Hepatic stellate cell (primary cell): ENCODE results near the gene PRSS3.
"Not testable (repeated sequence)": the region's sequence is repeated elsewhere in the genome, so short reads cannot be mapped to it uniquely, and the experiment has no call there.

Experiments used
- DNase-seq: peaks from one replicate; pipeline ENCODE4 v3.0.0; 2011; ENCODE audit warnings: low spot score

PRSS3 gene

DNA sequence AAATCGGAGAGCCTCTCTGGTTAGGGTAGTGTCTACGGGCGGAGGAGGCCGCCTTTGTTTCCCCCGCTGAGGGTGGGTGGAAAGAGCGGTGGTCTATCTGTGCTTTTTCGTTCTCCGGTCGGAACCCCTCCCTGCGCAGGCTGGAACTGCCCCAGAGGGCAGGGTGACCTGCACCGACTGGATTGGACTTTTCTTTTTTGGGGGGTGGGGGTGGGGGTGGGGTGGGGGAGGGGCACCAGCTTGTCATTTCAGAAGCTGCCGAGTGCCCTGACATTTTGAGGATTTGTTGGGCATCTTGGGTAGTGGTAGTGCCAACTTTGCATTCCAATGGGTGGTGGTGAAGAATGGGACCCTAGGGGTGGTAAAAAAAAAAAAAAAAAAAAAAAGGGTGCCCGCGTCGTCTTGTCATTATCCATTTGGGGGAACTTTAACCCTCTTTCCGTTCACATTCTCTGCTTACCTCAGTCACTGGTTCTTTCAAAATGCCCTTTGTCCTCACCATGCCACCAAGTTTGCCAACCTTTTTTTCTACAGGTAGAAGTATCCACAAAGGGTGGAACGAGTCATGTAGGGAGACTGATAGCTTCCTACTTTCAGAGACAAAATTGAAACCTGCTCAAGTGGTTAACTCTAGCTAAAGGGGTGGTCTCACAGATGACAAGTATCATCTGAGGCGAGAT is 22.9 kb downstream of the PRSS3 start:
- peak; percentile 26 for DNase-seq

DNA sequence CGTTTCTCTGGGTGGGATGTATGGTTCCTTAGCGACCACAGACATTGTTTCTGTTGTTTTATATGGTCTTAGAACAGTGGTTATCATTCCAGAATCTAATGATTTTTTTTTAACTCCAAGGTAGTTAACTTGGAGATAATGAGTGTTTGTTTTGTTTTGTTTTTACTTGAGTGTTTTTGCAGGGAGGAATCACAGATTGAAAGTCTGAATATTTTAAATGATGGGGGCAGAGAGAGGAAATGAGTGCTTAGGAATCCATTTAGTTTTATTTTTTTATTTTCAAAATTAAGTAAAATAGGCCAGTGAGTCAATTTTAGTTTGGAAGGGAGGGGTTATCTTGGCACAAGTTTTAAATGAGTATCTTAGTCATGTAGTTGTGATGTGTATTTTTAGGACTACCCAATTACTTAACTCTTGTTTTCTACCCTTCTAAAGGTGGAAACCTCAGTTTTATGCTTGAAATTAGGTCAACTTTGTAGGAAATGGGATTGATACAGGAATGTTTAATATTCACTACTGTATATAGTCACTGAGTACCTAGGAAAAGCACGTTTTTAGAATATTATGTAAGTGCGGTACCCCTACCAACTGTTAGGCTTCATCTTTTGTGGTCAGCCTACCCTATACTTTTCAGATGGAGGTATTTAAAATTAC is 23.6 kb downstream of the PRSS3 start:
- DNase-seq: peak; percentile 45

DNA sequence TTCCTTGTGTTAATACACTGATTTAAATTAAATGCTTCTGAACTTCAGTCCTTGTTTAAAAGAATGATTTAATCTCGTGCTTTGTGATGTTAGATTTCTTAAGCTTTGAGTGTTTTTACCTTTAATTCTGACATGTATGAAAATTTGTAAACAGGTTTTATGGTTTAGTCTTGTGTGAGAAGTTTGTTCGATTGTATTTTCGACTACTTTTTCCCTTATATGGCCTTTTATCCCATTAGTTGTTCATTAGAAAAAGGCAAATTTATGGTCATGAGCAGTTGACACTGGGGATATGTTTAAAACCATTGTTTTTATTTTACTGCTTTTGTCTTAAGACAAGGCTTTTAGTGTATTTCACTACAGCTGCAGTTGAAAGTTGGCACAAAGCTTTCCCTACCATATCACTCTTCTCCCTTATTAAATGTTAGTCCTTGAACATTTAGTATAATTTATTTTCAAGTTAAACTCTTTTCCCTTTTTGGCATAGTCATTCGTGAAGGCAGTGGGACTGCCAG is 24.9 kb downstream of the PRSS3 start:
- peak; percentile 4 for DNase-seq

DNA sequence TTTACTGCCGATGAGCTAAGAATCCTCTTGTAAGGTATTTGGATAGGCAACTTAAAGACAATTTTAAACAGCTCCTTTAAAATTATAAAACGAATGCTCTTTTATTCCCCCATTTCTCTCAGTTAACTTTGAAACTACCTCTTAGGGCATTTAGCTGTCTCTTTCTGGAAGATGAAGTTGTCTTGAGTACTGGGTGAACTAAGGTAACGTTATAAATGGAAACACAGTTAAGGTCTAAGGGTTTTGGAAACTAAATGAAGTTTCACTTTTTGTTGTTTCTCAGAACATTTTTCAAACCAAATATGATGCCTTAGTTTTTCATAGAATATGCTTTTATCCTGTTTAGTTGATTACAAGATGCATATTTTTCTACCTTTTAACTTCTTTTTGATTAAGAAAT is 28.4 kb downstream of the PRSS3 start:
- DNase-seq: no peak

DNA sequence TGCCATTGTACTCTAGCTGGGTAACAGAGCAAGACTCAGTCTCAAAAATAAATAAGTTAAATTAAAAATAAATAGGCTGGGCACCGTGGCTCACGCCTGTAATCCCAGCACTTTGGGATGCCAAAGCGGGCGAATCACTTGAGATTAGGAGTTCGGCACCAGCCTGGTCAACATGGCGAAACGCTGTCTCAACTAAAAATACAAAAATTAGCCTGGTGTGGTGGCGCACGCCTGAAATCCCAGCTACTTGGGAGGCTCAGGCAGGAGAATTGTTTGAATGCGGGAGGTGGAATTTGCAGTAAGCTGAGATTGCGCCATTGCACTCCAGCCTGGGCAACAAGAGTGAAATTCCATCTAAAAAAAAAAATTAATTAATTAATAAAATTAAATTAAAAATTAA is 31.9 kb downstream of the PRSS3 start:
- not testable (repeated sequence) for DNase-seq

DNA sequence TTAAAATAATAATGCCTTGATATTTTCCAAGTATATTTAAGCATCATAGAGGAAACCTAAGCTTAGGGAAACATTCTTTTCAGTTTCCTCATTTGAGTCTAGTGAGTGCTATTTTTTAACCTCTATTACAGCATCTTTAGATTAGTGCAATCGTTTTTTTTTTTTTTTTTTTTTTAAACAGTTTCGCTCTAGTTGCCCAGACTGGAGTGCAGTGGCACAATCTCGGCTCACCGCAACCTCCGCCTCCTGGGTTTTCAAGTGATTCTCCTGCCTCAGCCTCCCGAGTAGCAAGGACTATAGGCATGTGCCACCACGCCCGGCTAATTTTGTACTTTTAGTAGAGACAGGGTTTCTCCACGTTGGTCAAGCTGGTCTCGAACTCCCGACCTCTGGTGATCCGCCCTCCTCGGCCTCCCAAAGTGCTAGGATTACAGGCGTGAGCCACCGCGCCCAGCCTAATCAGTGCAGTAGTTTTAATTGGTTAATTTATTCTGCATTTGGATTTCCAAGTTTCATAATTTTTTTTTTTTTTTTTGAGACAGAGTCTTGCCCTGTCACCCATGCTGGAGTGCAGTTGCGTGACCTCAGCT is 34.4 kb downstream of the PRSS3 start:
- not testable (repeated sequence) for DNase-seq

DNA sequence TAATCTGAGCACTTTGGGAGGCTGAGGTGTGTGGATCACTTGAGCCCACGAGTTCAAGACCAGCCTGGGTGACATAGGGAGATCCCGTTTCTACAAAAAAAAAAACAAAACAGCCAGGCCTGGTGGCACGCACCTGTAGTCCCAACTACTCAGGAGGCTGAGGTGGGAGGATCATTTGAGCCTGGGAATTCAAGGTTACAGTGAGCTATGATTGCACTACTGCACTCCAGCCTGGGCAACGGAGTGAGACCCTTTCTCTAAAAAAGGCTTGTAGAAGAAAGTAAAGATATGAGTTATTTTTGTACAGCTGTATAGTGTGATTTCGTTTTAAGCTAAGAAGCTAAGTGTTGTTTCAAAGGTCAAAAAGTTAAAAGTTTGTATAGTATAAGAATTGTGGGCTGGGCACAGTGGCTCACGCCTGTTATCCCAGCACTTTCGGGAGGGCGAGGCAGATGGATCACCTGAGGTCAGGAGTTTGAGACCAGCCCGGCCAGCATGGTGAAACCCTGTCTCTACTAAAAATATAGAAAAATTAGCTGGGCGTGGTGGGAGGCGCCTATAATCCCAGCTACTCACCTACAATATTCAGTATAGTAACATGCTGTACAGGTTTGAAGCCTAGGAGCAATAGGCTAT is 40.4 kb downstream of the PRSS3 start:
- no peak for DNase-seq

DNA sequence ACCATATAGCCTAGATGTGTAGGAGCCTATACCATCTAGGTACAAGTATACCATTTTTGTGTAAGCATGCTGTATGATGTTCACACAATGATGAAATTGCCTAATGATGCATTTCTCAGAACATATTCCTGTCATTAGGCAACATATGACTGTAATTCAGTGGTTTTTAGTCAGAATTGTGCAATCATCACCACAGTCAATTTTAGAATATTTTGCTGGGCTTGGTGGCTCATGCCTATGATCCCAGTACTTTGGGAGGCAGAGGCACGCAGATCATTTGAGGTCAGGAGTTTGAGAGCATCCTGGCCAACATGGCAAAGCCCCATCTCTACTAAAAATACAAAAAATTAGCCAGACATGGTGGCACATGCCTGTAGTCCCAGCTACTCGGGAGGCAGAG is 40.9 kb downstream of the PRSS3 start:
- DNase-seq: peak; percentile 21

DNA sequence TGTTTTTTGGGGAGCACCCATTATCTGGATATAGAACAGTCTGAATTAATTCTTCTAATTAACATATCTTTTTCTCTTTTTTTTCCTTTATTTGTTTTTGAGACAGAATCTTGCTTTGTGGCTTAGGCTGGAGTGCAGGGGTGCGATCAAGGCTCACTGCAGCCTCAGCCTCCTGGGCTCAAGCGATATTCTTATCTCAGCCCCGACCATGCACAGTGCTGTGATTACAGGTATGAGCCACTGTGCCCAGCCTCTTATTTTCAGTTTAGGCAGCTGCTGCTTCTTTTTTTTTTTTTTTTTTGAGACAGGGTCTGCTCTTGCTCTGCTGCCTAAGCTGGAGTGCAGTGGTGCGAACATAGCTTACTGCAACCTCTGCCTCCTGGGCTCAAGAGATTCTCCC is 41.8 kb downstream of the PRSS3 start:
- no peak for DNase-seq

DNA sequence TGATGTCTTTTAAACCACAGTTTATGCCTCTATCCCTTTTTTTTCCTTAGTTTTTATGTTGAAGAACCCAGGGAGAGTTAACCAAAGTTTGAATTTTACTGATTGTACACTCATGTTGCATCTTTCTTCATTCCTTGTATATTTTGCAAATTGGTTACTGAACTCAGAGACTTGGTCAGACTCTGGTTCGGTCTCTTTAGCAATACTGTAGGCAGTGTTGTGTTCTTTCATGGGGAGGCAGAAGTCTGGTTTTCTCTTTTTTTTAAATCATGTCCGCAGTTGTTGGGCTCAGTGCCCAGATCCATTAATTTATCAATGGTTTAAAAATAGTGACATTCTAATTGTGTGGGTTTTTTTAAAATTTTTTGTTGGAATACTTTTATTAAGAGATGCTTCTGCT is 45.0 kb downstream of the PRSS3 start:
- DNase-seq: peak; percentile 3

DNA sequence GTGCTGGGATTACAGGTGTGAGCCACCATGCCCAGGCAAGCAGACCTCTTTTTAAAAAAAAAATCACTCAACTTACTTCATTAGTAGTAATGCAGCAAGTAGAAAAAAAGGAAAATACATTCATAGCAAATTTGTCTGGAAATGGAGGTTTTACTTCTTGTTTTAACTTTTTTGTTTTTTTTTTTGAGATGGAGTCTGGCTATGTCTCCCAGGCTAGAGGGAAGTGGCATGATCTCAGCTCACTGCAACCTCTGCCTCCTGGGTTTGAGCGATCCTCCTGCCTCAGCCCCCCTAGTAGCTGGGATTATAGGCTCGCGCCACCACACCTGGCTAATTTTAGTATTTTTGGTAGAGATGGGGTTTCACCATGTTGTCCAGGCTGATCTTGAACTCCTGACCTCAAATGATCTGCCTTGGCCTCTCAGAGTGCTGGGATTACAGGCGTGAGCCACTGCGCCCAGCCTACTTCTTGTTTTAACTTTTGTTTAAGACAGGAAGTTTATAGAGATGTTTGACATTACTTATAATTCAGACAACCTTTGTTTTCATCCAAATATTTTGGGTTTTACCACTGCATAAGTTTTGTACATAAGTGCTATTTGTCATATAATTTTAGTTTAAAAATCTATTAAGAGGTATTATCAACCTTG is 48.1 kb downstream of the PRSS3 start:
- no peak for DNase-seq

DNA sequence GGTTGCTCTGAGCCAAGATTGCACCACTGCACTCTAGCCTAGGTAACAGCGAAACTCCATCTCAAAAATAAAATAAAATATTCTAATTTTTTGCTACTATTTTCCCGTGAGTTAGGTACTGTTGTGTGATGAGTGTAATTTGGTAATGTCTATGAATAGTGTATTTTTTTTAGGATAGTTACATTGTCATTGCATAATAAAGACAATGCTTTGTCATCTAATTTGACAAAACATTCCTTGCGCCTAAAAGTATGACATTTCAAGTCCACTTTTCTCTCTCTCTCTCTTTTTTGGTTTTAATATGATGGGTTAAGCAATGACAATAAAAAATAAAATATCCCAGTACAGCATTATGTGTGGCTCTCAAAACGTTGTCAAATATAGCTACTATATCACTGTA is 50.9 kb downstream of the PRSS3 start:
- no peak for DNase-seq

DNA sequence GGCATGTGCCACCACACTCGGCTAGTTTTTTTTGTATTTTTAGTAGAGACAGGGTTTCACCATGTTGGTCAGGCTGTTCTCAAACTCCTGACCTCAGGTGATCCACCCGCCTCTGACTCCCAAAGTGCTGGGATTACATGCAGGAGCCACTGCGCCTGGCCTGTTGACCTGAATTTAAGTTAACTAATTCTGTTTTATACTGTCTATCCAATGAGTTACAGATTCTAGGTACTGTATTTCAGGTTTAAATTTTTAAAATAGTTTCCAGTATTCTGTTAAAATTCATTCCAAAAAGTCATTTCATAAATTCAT is 52.5 kb downstream of the PRSS3 start:
- not testable (repeated sequence) for DNase-seq
